CD14-positive monocyte (primary cell): ENCODE measurements around the gene KRTAP5-7. TPM values are rescaled to one million over a fixed set of nuclear protein-coding genes. Genes with fewer than 3 reads are reported as not detected.
"Not testable (repeated sequence)": the region's sequence is repeated elsewhere in the genome, so short reads cannot be mapped to it uniquely, and the experiment has no call there.

Experiments
- DNase-seq, 3 donors: peaks; one replicate each; pipeline ENCODE4 v3.0.0-alpha.2; 2011 to 2022
- H2AFZ ChIP-seq: 2 replicates; pipeline ENCODE4 v1.6.0; 2012; ENCODE audit warnings: mild to moderate bottlenecking, low read depth, low read length, inconsistent platforms; ENCODE audit not compliant: insufficient read depth, poor library complexity, severe bottlenecking
- H3K27ac ChIP-seq, 2 donors: 1 replicate in 1 of 2; 2 replicates in 1 of 2; pipeline ENCODE4 v1.5.1; 2012 to 2013; ENCODE audit warnings: low read length in 2 of 2, control low read depth in 1 of 2, inconsistent platforms in 1 of 2, low read depth in 1 of 2, mild to moderate bottlenecking in 1 of 2
- H3K27me3 ChIP-seq, 2 donors: one replicate each; pipeline versions ENCODE4 v1.6.0 to v1.6.1; 2011 to 2013; ENCODE audit warnings: low read length in 2 of 2; ENCODE audit not compliant: control insufficient read depth in 2 of 2, insufficient read depth in 2 of 2
- H3K36me3 ChIP-seq, 2 donors: replicated peaks in 1 of 2; 1 replicate in 1 of 2; 2 replicates in 1 of 2; pipeline versions ENCODE4 v1.5.1 to v1.6.1; 2012 to 2013; ENCODE audit warnings: low read length in 2 of 2, control low read depth in 1 of 2, inconsistent platforms in 1 of 2, mild to moderate bottlenecking in 1 of 2; ENCODE audit not compliant: insufficient read depth in 2 of 2, control insufficient read depth in 1 of 2
- H3K4me1 ChIP-seq, 2 donors: 1 replicate in 1 of 2; 2 replicates in 1 of 2; pipeline versions ENCODE4 v1.5.1 to v1.6.1; 2012 to 2013; ENCODE audit warnings: low read length in 2 of 2, control low read depth in 1 of 2, inconsistent platforms in 1 of 2, mild to moderate bottlenecking in 1 of 2, moderate library complexity in 1 of 2; ENCODE audit not compliant: insufficient read depth in 2 of 2, control insufficient read depth in 1 of 2
- H3K4me2 ChIP-seq: replicated peaks from 2 replicates; pipeline ENCODE3; 2012; ENCODE audit warnings: low read length, moderate library complexity, mild to moderate bottlenecking; ENCODE audit not compliant: poor library complexity, severe bottlenecking; ENCODE audit errors: extremely low read depth
- H3K4me3 ChIP-seq, 3 experiments: fragments of 200-600 bp in 1 of 3; sonication (generic) in 1 of 3; replicated peaks in 1 of 3; 1 replicate in 2 of 3; 2 replicates in 1 of 3; pipeline ENCODE4 v1.5.1; 2011 to 2013; ENCODE audit warnings: low read length in 3 of 3, mild to moderate bottlenecking in 3 of 3, control low read depth in 2 of 3, low read depth in 2 of 3, inconsistent platforms in 1 of 3, moderate library complexity in 1 of 3
- H3K79me2 ChIP-seq: 2 replicates; pipeline ENCODE4 v1.6.0; 2012; ENCODE audit warnings: mild to moderate bottlenecking, control low read depth, inconsistent platforms, low read length, moderate library complexity; ENCODE audit not compliant: insufficient read depth
- H3K9ac ChIP-seq: 2 replicates; pipeline ENCODE4 v1.6.0; 2017; ENCODE audit warnings: low read length, mild to moderate bottlenecking; ENCODE audit not compliant: insufficient read depth, poor library complexity, severe bottlenecking
- H3K9me3 ChIP-seq, 2 donors: replicated peaks in 1 of 2; 1 replicate in 1 of 2; 2 replicates in 1 of 2; pipeline versions ENCODE4 v1.5.1 to v1.6.1; 2012 to 2013; ENCODE audit warnings: low read length in 2 of 2, control low read depth in 1 of 2; ENCODE audit not compliant: control insufficient read depth in 1 of 2, insufficient read depth in 1 of 2
- H4K20me1 ChIP-seq: 2 replicates; pipeline ENCODE4 v1.6.0; 2012; ENCODE audit warnings: mild to moderate bottlenecking, low read length, control low read depth, moderate library complexity; ENCODE audit not compliant: insufficient read depth
- H3K27ac Mint-ChIP-seq, 7 donors: one replicate each; pipeline ENCODE4 v1.8.0; 2020; ENCODE audit warnings: mild to moderate bottlenecking in 7 of 7, mixed read lengths in 7 of 7, moderate library complexity in 6 of 7, inconsistent platforms in 2 of 7
- H3K27me3 Mint-ChIP-seq, 3 donors: one replicate each; pipeline ENCODE4 v1.8.0; 2021 to 2022; ENCODE audit warnings: low read depth in 3 of 3, mild to moderate bottlenecking in 3 of 3, mixed read lengths in 3 of 3, moderate library complexity in 3 of 3, inconsistent platforms in 1 of 3
- H3K36me3 Mint-ChIP-seq, 2 donors: one replicate each; pipeline ENCODE4 v1.8.0; 2020; ENCODE audit warnings: mixed read lengths in 2 of 2, inconsistent platforms in 1 of 2, mild to moderate bottlenecking in 1 of 2
- H3K4me1 Mint-ChIP-seq: one replicate; pipeline ENCODE4 v1.8.0; 2020; ENCODE audit warnings: mild to moderate bottlenecking, mixed read lengths
- H3K4me3 Mint-ChIP-seq, 2 donors: one replicate each; pipeline ENCODE4 v1.8.0; 2020; ENCODE audit warnings: mild to moderate bottlenecking in 2 of 2, mixed read lengths in 2 of 2, moderate library complexity in 1 of 2
- H3K9me3 Mint-ChIP-seq, 7 donors: one replicate each; pipeline ENCODE4 v1.8.0; 2020 to 2022; ENCODE audit warnings: mixed read lengths in 7 of 7, mild to moderate bottlenecking in 6 of 7, moderate library complexity in 6 of 7, inconsistent platforms in 2 of 7
- WGBS: methylation state at CpG from one replicate; pipeline ENCODE4 v1.1.5; 2013; ENCODE audit warnings: missing lambda C conversion rate; ENCODE audit not compliant: insufficient coverage; 5-methylcytosine and 5-hydroxymethylcytosine counted together
- intact Hi-C, 2 donors: fragments of 100-400 bp; cut with micrococcal nuclease; formaldehyde crosslinking; loops; one replicate each; pipeline versions ENCODE4 v1.15.0 to v1.15.1; 2023
- polyA plus RNA-seq, 3 donors: library from polyadenylated mRNA; depleted of rRNA in 1 of 3; unstranded in 2 of 3; stranded (reverse) in 1 of 3; fragments of 300-500 nt in 2 of 3; fragments of >200 nt in 1 of 3; fragmentation: Illumina TruSeq in 2 of 3; gene quantifications; 1 replicate in 2 of 3; 2 replicates in 1 of 3; pipeline ENCODE4 v1.2.3, GENCODE V29; 2012 to 2021
- TF ChIP-seq, protein P1 (sequence below): fragments of 200-600 bp; IDR thresholded peaks from one replicate; pipeline ENCODE4 v1.8.0; 2022; ENCODE audit warnings: antibody characterized with exemption, mild to moderate bottlenecking

Gene KRTAP5-7
- polyA plus RNA-seq, 3 donors, result 0.05 TPM; not detected in 2

DNA sequence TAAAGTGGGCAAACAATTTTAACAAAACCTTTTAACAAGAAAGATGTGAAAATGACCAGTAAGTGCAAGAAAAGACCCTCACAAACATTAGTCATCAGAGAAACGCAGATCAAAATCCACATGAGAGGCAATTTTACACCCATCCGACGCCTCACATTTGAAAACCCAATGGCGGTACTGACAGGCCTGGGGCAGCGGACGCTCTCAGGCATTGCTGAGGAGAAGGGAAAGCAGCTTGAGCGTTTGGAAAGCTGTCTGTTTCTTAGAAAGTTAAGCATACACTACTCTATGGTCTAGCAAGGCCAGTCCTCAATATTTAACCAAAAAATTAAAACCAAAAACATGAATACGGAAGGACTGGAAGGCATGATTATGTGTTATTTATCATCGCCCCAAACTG is 8.8 kb downstream of the KRTAP5-7 start:
- 100% methylated on average over 6 of the region's 9 CpGs for WGBS
- H3K4me1 Mint-ChIP-seq, result peaks cover 4% of the 10 kb centered on the region
- no peaks in the 10 kb centered on the region for H3K4me1 ChIP-seq
- H3K9me3 ChIP-seq, result no peaks in the 10 kb centered on the region
- no peak overlapping the region for H3K4me2 ChIP-seq
- H3K27me3 Mint-ChIP-seq, result peaks cover 3 to 8% (median 4%) of the 10 kb centered on the region in 3 donors
- H3K36me3 ChIP-seq, result no peaks in the 10 kb centered on the region
- no peaks in the 10 kb centered on the region for H4K20me1 ChIP-seq
- TF ChIP-seq, protein P1, sequence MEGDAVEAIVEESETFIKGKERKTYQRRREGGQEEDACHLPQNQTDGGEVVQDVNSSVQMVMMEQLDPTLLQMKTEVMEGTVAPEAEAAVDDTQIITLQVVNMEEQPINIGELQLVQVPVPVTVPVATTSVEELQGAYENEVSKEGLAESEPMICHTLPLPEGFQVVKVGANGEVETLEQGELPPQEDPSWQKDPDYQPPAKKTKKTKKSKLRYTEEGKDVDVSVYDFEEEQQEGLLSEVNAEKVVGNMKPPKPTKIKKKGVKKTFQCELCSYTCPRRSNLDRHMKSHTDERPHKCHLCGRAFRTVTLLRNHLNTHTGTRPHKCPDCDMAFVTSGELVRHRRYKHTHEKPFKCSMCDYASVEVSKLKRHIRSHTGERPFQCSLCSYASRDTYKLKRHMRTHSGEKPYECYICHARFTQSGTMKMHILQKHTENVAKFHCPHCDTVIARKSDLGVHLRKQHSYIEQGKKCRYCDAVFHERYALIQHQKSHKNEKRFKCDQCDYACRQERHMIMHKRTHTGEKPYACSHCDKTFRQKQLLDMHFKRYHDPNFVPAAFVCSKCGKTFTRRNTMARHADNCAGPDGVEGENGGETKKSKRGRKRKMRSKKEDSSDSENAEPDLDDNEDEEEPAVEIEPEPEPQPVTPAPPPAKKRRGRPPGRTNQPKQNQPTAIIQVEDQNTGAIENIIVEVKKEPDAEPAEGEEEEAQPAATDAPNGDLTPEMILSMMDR, result no peak
- no peak overlapping the region for H3K27ac Mint-ChIP-seq
- no peak overlapping the region for H3K4me3 Mint-ChIP-seq
- H3K27ac ChIP-seq, result no peak overlapping the region
- no peaks in the 10 kb centered on the region for H3K27me3 ChIP-seq
- intact Hi-C loops, result no loop called here
- no peaks in the 10 kb centered on the region for H3K79me2 ChIP-seq
- no peak overlapping the region for H3K9ac ChIP-seq
- H3K9me3 Mint-ChIP-seq, result peaks cover 3 to 6% (median 4%) of the 10 kb centered on the region in 7 donors
- no peak overlapping the region for H3K4me3 ChIP-seq
- no peak for DNase-seq
- H2AFZ ChIP-seq, result no peak overlapping the region
- no peaks in the 10 kb centered on the region for H3K36me3 Mint-ChIP-seq

DNA sequence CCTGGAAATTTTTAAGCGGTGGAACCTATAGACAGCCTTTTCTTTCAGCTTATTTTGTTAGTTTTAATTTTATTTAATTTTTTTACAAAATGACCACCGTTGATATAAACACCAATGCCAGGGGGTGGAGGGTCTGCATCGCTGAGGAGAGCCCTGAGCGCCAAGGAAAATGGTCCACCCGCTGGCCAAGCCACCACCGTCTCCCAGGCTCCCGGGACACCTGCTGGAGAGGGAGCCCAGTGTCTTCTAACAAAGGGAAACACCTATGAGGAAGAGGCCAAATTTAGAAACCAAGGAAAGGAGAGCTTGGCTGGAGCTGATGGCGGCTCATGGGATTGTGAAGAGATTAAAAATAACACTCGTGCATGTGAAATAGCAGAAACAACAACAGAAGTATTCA is 10.5 kb downstream of the KRTAP5-7 start:
- no peak overlapping the region for H3K9ac ChIP-seq
- H3K4me1 Mint-ChIP-seq, result no peaks in the 10 kb centered on the region
- no peak for DNase-seq
- H4K20me1 ChIP-seq, result no peaks in the 10 kb centered on the region
- no peak overlapping the region for H3K4me3 Mint-ChIP-seq
- H3K9me3 ChIP-seq, result peaks cover 0 to 11% of the 10 kb centered on the region in 2 donors
- H3K4me2 ChIP-seq, result no peak overlapping the region
- H3K36me3 Mint-ChIP-seq, result no peaks in the 10 kb centered on the region
- TF ChIP-seq, protein P1, result no peak
- no peaks in the 10 kb centered on the region for H3K4me1 ChIP-seq
- no peaks in the 10 kb centered on the region for H3K36me3 ChIP-seq
- peaks cover 3 to 15% (median 6%) of the 10 kb centered on the region in 7 donors for H3K9me3 Mint-ChIP-seq
- H3K27ac ChIP-seq, result no peak overlapping the region
- H3K4me3 ChIP-seq, result no peak overlapping the region
- H3K27me3 ChIP-seq, result no peaks in the 10 kb centered on the region
- H3K27me3 Mint-ChIP-seq, result peaks cover 3 to 8% (median 3%) of the 10 kb centered on the region in 3 donors
- no peaks in the 10 kb centered on the region for H3K79me2 ChIP-seq
- 90% methylated on average over 7 of the region's 9 CpGs for WGBS
- no peak overlapping the region for H3K27ac Mint-ChIP-seq
- intact Hi-C loops, result no loop called here
- H2AFZ ChIP-seq, result no peak overlapping the region

DNA sequence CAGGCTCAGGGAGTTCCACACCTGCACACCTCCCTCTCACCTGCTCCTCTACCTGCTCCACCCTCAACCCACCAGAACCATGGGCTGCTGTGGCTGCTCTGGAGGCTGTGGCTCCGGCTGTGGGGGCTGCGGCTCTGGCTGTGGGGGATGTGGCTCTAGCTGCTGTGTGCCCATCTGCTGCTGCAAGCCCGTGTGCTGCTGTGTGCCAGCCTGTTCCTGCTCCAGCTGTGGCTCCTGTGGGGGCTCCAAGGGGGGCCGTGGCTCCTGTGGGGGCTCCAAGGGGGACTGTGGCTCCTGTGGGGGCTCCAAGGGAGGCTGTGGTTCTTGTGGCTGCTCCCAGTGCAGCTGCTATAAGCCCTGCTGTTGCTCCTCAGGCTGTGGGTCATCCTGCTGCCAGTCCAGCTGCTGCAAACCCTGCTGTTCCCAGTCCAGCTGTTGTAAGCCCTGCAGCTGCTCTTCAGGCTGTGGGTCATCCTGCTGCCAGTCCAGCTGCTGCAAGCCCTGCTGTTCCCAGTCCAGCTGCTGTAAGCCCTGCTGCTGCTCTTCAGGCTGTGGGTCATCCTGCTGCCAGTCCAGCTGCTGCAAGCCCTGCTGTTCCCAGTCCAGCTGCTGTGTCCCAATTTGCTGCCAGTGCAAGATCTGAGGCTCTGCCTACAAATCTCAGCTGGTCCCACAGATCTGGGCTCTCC is 11.1 kb downstream of the KRTAP5-7 start, which contains the start of gene KRTAP5-8:
Gene KRTAP5-8, plus strand, starts transcription at position 49 of the 689 bp plus-strand sequence. Its CDS starts 31 bp downstream, at position 80.
- H3K27me3 Mint-ChIP-seq, H3K4me1 ChIP-seq, H3K36me3 ChIP-seq, H3K27me3 ChIP-seq, H3K4me1 Mint-ChIP-seq, H3K4me3 Mint-ChIP-seq, H2AFZ ChIP-seq, H3K4me3 ChIP-seq, DNase-seq, H4K20me1 ChIP-seq, H3K4me2 ChIP-seq, intact Hi-C loops, H3K36me3 Mint-ChIP-seq, H3K79me2 ChIP-seq, H3K27ac ChIP-seq, H3K9ac ChIP-seq: not testable (repeated sequence)
- 0% methylated on average over 1 of the region's 4 CpGs for WGBS
- H3K9me3 ChIP-seq, result peaks cover 0 to 11% of the 10 kb centered on the region in 2 donors
- Mint-ChIP-seq H3K9me3 (peaks cover 5 to 15% (median 6%) of the 10 kb centered on the region in 7 donors), H3K27ac (peak within 1 kb of the TSS in 1 of 7 donors; percentile 86)
